ENCODE results near the gene LDLRAP1.

DNA sequence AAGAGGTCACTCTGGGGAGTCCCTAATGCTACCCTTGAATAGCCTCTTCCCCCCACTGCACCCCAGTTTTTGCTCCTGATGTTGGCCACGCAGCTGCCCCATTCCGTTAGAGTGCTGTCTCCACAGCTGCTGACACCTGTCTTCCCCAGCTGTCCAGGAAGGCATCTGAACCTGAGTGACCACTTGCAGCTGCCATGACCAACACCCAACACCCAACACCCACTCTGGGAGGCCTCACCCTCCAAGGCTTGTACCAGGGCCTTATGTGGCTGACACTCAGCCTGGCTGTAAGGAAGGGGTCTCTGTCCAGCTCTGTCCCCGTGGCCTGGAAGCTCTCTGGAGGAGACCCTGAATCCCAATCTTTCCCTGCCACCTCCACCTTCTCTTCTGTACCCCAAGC, 26.7 kb upstream of the LDLRAP1 start:
- TF ChIP-seq, protein P1, sequence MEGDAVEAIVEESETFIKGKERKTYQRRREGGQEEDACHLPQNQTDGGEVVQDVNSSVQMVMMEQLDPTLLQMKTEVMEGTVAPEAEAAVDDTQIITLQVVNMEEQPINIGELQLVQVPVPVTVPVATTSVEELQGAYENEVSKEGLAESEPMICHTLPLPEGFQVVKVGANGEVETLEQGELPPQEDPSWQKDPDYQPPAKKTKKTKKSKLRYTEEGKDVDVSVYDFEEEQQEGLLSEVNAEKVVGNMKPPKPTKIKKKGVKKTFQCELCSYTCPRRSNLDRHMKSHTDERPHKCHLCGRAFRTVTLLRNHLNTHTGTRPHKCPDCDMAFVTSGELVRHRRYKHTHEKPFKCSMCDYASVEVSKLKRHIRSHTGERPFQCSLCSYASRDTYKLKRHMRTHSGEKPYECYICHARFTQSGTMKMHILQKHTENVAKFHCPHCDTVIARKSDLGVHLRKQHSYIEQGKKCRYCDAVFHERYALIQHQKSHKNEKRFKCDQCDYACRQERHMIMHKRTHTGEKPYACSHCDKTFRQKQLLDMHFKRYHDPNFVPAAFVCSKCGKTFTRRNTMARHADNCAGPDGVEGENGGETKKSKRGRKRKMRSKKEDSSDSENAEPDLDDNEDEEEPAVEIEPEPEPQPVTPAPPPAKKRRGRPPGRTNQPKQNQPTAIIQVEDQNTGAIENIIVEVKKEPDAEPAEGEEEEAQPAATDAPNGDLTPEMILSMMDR (IDR thresholded peaks at IDR 0.05) = no peak
- no peak for TF ChIP-seq POLR2AphosphoS5 (IDR thresholded peaks at IDR 0.05)

All from suprapubic skin (tissue), 3 donors.